Stimulated activated CD8-positive, alpha-beta memory T cell treated with anti-CD3 and anti-CD28 coated beads, Interleukin-7, amount 100 ng/mL, for 1 hour (primary cell): ENCODE results near the gene SLC30A1.
"Not testable (repeated sequence)": the region's sequence is repeated elsewhere in the genome, so short reads cannot be mapped to it uniquely, and the experiment has no call there.

Experiments
- DNase-seq, 2 donors: peaks; one replicate each; pipeline ENCODE4 v3.0.0-alpha.2; 2020; ENCODE audit warnings: low read depth in 2 of 2

SLC30A1 gene

GRCh38 chr1:211583011-211583992, 4.3 kb upstream of the SLC30A1 start:
- no peak for DNase-seq

GRCh38 chr1:211581526-211581925, 2.6 kb upstream of the SLC30A1 start:
- DNase-seq, result no peak

- no peak for DNase-seq
Observed at GRCh38 chr1:211580303-211580687, 1.3 kb upstream of the SLC30A1 start.

- DNase-seq, result no peak
Observed at GRCh38 chr1:211579440-211580302, 710 bp upstream of the SLC30A1 start.

- peak; percentile 49 for DNase-seq
Observed at GRCh38 chr1:211577819-211578639, 932 bp downstream of the SLC30A1 start.

DNA sequence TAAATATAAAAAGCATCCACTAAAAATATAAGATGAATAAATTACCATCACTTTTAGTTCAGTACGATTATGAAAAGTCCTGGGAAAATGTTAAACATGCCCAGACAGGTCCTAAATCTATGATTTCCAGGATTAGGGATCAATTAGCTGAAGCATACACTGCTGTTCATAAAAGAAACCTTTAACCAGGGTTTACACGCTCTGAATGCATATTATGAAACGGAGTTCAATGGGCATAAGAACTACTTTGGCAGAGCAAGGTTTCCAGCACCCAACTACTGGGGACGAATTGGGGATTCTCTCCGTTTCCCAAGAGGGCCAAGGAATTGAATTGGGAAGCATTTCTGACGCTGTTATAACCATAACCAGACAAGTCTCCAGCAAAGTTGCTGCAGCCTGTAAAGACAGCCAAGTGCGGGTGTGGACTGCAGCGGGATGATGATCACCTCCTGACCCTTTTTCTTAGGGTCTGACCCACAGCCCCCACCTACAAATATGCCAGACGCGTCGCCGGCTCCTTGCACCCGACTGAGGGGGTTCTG, 1.6 kb downstream of the SLC30A1 start:
- DNase-seq, result no peak

- DNase-seq, result no peak
Observed at GRCh38 chr1:211576717-211577116, 2.2 kb downstream of the SLC30A1 start.

GRCh38 chr1:211574705-211575104, 4.3 kb downstream of the SLC30A1 start:
- no peak for DNase-seq

- DNase-seq, result no peak
Observed at GRCh38 chr1:211571998-211572397, 7.0 kb downstream of the SLC30A1 start.

- DNase-seq, result not testable (repeated sequence)
Observed at GRCh38 chr1:211570378-211570777, 8.6 kb downstream of the SLC30A1 start.

GRCh38 chr1:211566431-211567025, 12.4 kb downstream of the SLC30A1 start:
- DNase-seq, result no peak

DNA sequence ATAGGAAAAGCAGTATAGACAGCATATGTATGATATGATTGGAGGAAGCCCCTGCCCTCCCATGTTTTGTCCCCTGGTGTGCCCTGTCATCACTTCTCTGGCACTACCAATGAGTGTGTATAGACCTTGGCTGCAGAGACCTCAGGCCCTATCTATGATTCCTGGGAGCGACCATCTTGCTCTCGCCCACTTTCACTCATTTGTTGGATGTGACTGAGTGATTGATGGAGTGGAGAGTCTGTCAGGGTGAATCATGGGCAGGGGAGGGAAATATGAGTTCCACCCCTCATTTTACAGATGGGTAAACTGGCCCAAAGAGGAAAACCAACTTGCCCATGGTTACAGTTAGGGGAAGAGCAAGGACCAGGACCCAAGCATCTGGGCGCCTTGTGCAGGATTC, 14.9 kb downstream of the SLC30A1 start:
- no peak for DNase-seq

GRCh38 chr1:211559222-211560010, 19.5 kb downstream of the SLC30A1 start:
- DNase-seq, result no peak

- DNase-seq, result no peak
Observed at GRCh38 chr1:211557894-211558625, 20.9 kb downstream of the SLC30A1 start.

DNA sequence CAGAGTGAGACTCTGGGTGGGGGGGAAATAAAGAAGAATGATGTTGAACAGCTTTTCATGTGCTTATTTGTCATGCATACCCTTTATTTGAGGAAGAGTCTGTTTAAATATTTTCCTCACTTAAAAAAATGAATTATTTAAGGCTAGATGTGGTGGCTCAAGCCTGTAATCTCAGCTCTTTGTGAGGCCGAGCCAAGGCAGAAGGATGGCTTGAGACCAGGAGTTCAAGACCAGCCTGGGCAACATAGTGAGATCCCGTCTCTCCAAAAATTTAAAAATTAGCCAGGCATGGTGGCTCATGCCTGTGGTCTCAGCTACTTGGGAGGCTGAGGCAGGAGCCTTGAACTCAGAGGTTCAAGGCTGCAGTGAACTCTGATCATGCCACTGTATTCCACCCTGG, 25.4 kb downstream of the SLC30A1 start:
- DNase-seq, result no peak

DNA sequence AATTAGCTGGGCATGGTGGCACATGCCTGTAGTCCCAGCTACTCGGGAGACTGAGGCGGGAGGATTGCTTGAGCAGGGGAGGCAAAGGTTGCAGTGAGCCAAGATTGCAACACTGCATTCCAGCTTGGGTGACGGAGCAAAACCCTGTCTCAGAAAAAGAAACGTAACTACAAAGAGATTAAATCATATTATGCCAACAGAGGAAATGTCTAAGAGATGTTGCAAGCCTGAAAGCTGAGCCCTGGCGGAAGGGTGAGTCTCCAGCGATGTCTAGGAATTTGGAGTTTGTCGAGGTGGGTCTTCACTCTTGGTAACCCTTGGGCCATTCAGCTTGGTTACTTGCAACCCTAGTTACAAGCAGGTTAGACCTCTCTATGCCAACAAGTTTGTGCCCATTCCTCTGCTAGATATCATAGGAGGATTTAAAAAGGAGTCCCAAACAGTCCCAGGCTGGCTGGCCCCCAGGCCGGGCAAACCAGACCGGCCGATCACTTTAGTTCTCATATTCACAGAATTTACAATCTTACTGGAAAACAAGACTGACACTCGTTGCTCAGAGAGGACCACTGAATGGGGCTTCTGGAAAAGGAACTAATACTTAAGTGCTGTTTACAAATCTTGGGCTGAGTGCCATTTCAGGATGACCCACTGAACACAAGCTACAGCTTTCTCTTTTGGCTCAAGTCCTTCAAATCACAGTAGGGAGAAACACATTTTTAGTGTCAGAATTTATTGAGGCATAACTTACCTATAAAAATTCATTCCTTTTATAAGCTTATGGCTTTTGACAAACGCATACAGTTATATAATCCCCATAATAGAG, 27.1 kb downstream of the SLC30A1 start:
- no peak for DNase-seq

- no peak for DNase-seq
Observed at GRCh38 chr1:211549092-211549711, 29.8 kb downstream of the SLC30A1 start.
